Breast epithelium (tissue), 3 donors: ENCODE measurements around the gene RPL13A.

Experiments used
- POLR2A ChIP-seq: fragments of 450-650 bp; IDR thresholded peaks from one replicate; pipeline ENCODE4 v1.6.1; 2016; ENCODE audit warnings: antibody characterized with exemption, mild to moderate bottlenecking, moderate library complexity
- POLR2AphosphoS5 ChIP-seq, 3 donors: sonication (generic); formaldehyde crosslinking; IDR thresholded peaks; one replicate each; pipeline ENCODE4 v1.6.1; 2017; ENCODE audit warnings: antibody characterized with exemption in 3 of 3
- TF ChIP-seq, protein P1 (sequence below), 3 donors: fragments of 450-650 bp; IDR thresholded peaks; one replicate each; pipeline ENCODE4 v1.5.1; 2016 to 2017; ENCODE audit warnings: antibody characterized with exemption in 3 of 3, mild to moderate bottlenecking in 3 of 3, moderate library complexity in 3 of 3

DNA sequence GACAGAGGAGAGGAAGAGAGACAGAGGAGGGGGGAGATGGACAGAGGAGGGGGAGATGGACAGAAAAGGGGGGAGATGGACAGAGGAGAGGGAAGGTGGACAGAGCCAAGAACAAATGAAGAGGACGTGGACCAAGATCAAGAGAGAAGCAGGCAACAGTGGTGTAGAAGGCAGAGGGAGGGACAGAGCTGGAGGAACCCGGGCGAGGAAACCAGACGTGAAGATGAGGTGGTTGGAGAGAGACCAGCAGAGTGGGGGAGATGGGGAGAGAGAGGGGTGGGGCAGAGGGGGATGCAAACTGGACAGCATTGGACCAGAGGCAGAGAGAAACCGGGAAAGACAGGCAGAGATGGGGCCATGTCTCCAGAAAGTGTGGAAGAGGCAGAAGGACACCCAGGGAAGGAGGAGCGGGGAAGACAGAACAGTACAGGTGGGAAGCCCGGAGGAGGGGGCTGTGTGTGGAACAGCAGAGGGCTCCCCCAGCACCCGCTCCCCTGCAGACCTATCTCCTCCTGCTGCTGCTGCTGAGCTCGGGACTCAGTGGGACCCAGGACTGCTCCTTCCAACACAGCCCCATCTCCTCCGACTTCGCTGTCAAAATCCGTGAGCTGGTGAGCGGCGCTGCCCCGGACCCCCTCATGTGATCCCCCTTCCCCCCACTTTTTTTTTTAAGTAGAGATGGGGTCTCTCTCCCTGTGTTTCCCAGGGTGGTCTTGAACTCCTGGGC is 12.1 kb upstream of the RPL13A start:
- TF ChIP-seq POLR2AphosphoS5 (IDR thresholded peaks at IDR 0.05) (no peak), POLR2A (no peak)
- TF ChIP-seq, protein P1, sequence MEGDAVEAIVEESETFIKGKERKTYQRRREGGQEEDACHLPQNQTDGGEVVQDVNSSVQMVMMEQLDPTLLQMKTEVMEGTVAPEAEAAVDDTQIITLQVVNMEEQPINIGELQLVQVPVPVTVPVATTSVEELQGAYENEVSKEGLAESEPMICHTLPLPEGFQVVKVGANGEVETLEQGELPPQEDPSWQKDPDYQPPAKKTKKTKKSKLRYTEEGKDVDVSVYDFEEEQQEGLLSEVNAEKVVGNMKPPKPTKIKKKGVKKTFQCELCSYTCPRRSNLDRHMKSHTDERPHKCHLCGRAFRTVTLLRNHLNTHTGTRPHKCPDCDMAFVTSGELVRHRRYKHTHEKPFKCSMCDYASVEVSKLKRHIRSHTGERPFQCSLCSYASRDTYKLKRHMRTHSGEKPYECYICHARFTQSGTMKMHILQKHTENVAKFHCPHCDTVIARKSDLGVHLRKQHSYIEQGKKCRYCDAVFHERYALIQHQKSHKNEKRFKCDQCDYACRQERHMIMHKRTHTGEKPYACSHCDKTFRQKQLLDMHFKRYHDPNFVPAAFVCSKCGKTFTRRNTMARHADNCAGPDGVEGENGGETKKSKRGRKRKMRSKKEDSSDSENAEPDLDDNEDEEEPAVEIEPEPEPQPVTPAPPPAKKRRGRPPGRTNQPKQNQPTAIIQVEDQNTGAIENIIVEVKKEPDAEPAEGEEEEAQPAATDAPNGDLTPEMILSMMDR (IDR thresholded peaks at IDR 0.05) = no peak
